Thymus (tissue), 11 donors: Measurements from ENCODE around the gene NEIL3. TPM values are rescaled to one million over a fixed set of nuclear protein-coding genes. Genes with fewer than 3 reads are reported as not detected.

ENCODE experiments used
- DNase-seq, 9 donors: peaks; one replicate each; pipeline ENCODE4 v3.0.0-alpha.2; 2013; ENCODE audit warnings: low spot score in 9 of 9, low read depth in 6 of 9, missing footprints in 1 of 9
- H3K27ac ChIP-seq, 2 donors: one replicate each; pipeline ENCODE4 v1.5.1; 2013; ENCODE audit warnings: control low read depth in 1 of 2, low read depth in 1 of 2, low read length in 1 of 2, mild to moderate bottlenecking in 1 of 2, moderate library complexity in 1 of 2
- H3K27me3 ChIP-seq, 2 donors: one replicate each; pipeline ENCODE4 v1.5.1; 2013; ENCODE audit warnings: low read length in 1 of 2; ENCODE audit not compliant: control insufficient read depth in 2 of 2, insufficient read depth in 1 of 2
- H3K36me3 ChIP-seq, 2 donors: one replicate each; pipeline ENCODE4 v1.5.1; 2013; ENCODE audit warnings: low read length in 1 of 2, mild to moderate bottlenecking in 1 of 2, moderate library complexity in 1 of 2; ENCODE audit not compliant: control insufficient read depth in 2 of 2, insufficient read depth in 2 of 2
- H3K4me1 ChIP-seq, 2 donors: one replicate each; pipeline ENCODE4 v1.5.1; 2013; ENCODE audit warnings: low read length in 2 of 2; ENCODE audit not compliant: control insufficient read depth in 2 of 2, insufficient read depth in 2 of 2
- H3K4me3 ChIP-seq, 2 donors: one replicate each; pipeline ENCODE4 v1.5.1; 2013; ENCODE audit warnings: low read length in 2 of 2, control low read depth in 1 of 2, mild to moderate bottlenecking in 1 of 2
- H3K9me3 ChIP-seq, 2 donors: one replicate each; pipeline ENCODE4 v1.5.1; 2013; ENCODE audit warnings: low read length in 1 of 2, mild to moderate bottlenecking in 1 of 2; ENCODE audit not compliant: control insufficient read depth in 2 of 2, insufficient read depth in 1 of 2
- WGBS: extraction: QIAGEN DNeasy Blood & Tissue Kit; methylation state at CpG from one replicate; pipeline ENCODE4 v1.1.7; 2013; 5-methylcytosine and 5-hydroxymethylcytosine counted together
- polyA plus RNA-seq: library from polyadenylated mRNA; stranded (reverse); fragments of 200-250 nt; gene quantifications from one replicate; pipeline ENCODE4 v1.2.3, GENCODE V29; 2013
- total RNA-seq: library from RNA; stranded (reverse); fragments of 120-200 nt; gene quantifications from one replicate; pipeline ENCODE4 v1.2.4, GENCODE V29; 2013
- donor health status: healthy.

The NEIL3 gene
- total and polyA plus RNA-seq, 2 donors: 3.6 to 44.9 TPM

GRCh38 chr4:177405508-177405907, 95.8 kb downstream of the NEIL3 start:
- Histone ChIP-seq H3K9me3 (peaks cover 0 to 5% of the 10 kb centered on the region in 2 donors), H3K27ac (no peak overlapping the region), H3K4me1 (no peaks in the 10 kb centered on the region), H3K36me3 (no peaks in the 10 kb centered on the region), H3K27me3 (no peaks in the 10 kb centered on the region), H3K4me3 (no peak overlapping the region)
- WGBS: 94% methylated on average over 2 of the region's 2 CpGs
- DNase-seq: no peak

- no peak for DNase-seq
- H3K4me3 ChIP-seq: no peak overlapping the region
- no peaks in the 10 kb centered on the region for H3K36me3 ChIP-seq
- H3K4me1 ChIP-seq: no peaks in the 10 kb centered on the region
- no peaks in the 10 kb centered on the region for H3K27me3 ChIP-seq
- 98% methylated on average over 25 of the region's 25 CpGs for WGBS
- no peak overlapping the region for H3K27ac ChIP-seq
- H3K9me3 ChIP-seq: peaks cover 0 to 5% of the 10 kb centered on the region in 2 donors
These were observed 98.3 kb downstream of the NEIL3 start for GRCh38 chr4:177408023-177408422.

- H3K36me3 ChIP-seq: no peaks in the 10 kb centered on the region
- no peaks in the 10 kb centered on the region for H3K27me3 ChIP-seq
- H3K9me3 ChIP-seq: peaks cover 0 to 5% of the 10 kb centered on the region in 2 donors
- no peaks in the 10 kb centered on the region for H3K4me1 ChIP-seq
- no peak overlapping the region for H3K27ac ChIP-seq
- DNase-seq: no peak
- H3K4me3 ChIP-seq: no peak overlapping the region
These were observed 100.9 kb downstream of the NEIL3 start for GRCh38 chr4:177410566-177410965.

DNA sequence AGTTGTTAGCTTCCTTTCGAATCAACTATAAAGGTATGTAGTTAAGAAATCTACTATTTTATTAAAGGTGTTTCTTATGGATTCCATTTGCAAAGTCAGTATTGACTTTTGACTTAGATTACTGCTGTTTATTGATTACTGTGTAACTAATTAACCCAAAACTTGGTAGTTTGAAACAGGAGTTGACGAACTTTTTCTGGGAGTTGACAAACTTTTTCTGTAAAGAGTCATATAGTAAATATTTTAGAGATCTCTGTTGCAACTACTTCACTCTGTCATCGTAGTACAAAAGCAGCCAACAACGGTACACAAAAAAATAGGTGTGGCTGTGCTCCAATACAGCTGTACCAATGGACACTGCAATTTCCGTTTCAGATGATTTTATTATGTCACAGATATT, 102.3 kb downstream of the NEIL3 start:
- Histone ChIP-seq H3K9me3 (peaks cover 0 to 5% of the 10 kb centered on the region in 2 donors), H3K4me3 (no peak overlapping the region), H3K4me1 (no peaks in the 10 kb centered on the region), H3K27ac (no peak overlapping the region), H3K27me3 (no peaks in the 10 kb centered on the region), H3K36me3 (no peaks in the 10 kb centered on the region)
- DNase-seq: no peak
- WGBS: 86% methylated on average over 5 of the region's 5 CpGs

Other genes with a start within 250 kb of the NEIL3 start
- gene AGA, start 132.6 kb downstream of the NEIL3 start, total RNA-seq: 26.5 TPM
- gene AGA, start 132.6 kb downstream of the NEIL3 start, polyA plus RNA-seq: 16.3 TPM